GM21367 (cell line): ENCODE data around the gene TMEM164.

ENCODE experiments used
- ATAC-seq: cut with Tn5 transposase; IDR thresholded peaks from one replicate; pipeline ENCODE4 v1.9.1; 2021; ENCODE audit not compliant: unreplicated experiment

The TMEM164 gene

DNA sequence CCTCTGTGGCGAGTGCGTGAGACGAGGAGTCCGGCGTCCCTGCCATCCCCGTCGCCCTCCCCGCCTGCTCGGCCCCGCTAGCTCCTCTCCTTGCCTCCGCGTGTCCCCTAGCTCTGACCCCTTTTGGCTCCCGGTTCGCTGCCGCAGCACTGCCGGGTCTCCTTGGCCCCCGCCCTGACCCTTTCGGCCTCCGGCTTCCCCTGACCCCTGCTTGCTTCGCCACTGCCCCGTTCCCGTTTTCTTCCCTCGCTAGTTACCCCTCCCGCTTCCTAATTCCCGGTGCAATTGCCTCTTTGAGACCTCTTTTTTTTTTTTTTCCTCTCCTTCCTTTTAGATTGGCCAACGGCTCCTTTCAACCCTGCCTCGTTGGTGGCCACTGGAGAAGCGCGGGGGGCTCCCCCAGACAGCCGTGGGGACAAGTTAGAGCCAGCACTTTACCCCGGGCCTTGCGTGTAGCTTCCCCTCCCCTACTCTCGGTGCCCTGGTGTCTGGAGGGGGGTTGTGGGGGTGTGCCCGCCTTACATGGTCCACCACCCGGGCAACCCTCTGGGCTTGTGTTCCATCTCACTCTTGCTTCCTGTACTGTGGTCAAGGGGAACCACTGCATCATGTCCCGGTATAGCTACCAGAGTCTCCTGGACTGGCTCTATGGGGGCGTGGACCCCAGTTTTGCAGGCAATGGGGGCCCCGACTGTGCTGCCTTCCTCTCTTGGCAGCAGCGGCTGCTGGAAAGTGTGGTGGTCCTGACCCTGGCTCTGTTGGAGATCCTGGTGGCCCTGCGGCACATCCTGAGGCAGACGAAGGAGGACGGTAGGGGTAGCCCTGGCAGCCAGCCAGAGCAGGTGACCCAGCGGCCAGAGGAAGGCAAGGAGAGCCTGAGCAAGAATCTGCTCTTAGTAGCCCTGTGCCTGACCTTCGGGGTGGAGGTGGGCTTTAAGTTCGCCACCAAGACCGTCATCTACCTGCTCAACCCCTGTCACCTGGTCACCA is 548 bp downstream of the TMEM164 start:
- no peak for ATAC-seq

DNA sequence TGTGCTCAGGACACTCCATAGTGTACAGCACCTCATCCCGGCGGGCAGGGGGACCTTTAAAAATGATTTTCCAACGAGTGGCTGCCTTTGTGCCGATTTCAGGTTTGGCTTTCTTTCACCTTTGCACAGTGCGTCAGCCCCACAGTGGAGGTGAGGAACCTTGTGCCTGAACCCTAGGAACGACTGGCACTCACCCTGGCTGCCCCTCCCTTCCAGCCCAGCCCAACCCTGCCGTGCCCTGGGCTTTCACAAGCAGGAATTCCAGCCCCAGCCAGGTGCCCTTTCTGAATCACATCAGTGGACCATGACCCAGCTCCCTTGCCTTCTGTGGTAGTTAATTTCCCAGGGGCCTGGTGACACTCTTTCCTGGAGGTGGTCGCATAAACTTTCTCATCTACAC is 1.3 kb downstream of the TMEM164 start:
- ATAC-seq: no peak

DNA sequence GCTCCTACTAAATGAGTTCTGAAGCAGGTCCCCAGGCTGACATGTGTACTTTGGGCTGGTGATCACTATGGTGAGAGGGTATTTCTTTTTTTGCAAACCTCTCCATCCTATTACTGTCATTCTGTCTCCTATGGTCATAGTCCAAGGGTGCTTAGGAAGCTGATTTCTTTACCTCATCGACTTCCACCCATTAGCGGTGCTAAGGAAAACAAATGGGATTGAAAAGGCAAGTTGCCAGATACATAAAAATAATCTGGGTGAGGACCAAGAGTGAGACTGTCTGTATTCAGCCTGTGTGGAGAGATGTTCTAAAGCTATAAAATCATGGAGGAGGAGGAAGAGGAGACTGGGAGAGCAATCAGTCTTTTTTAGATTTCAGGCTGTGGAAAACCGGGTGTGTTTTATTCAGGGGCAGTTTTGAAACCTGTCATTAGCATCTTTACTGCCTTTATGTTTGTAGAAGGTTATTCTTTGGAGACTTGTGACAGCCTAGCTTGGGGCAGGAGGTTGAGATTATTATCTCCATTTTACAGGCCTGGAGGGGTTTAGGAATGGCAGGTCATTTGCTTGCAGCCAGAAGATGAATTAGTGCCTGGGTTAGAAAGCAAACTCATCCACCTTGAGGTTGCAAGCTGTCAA is 1.9 kb downstream of the TMEM164 start:
- ATAC-seq: no peak

DNA sequence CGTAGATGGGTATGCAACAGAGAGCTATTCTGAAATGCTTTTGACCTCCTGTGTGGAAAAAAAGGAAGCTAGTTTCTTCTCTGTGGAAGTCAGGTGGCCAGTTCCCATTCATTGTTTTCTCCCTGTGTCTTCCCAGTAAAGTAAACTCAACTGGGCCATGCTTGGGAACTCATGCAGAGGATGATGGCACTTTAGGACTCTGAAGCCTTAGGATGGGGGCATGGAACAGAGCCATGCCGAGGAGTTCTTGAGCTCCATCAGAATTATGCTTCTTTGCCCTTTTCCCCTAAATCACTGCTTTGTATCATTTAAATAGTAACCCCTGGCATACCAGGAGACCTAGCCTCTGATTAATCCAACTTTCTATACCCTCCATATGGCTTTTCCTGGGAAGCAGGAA is 3.2 kb downstream of the TMEM164 start:
- no peak for ATAC-seq

DNA sequence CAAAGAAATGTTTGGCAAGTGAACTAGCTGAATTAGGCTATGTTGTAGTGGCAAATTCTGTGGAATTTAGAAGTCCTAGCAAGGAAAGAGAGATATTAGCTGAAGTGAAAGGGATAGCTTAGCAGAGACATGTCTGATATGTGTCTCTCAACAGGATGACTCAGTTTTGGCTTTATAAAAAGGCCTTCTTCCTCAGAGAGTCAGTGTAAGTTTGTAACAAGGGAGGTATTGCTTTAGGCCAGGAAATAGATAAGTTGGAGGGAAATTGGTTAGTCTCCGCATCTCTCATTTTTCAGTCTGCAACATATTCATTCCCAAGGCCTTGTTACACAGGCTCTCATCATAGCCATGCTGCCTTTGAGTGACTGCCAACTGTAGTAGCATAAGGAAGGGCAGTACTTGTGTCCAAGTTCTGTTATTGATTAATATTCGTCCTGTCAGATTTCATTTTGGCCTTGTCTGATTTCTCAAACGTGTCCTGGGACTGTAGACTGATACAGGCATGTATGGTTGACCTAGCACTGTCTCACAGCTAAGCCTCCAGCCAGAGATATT is 4.0 kb downstream of the TMEM164 start:
- no peak for ATAC-seq

DNA sequence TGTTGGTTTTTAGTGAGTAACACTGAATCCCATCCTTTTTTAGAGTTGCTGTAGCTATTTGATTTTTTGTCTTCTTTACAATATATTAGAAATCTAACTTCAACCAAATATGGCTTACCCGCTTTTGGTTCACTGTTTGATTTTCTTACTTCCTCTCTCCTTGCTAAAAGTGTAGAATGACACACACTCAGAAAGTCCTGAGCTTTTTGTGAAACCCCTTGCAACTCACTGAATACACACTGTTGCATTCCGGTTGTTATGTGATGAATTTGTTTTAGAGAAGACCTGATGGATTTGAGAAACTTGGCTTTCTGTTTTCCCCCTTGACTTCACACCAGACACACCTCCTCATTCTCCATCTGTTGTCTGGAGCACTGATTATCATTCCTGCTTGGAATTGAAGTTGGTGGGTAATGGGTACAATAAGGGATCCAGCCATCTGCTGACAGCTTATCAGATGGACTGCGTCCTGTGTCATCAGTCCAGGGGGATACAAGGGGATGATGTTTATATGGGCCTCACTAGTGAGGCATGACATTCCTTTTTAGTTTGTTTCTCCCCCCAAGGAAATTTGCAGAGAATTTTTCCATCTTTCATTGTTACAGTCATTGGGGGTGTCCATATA is 5.2 kb downstream of the TMEM164 start:
- ATAC-seq: no peak

DNA sequence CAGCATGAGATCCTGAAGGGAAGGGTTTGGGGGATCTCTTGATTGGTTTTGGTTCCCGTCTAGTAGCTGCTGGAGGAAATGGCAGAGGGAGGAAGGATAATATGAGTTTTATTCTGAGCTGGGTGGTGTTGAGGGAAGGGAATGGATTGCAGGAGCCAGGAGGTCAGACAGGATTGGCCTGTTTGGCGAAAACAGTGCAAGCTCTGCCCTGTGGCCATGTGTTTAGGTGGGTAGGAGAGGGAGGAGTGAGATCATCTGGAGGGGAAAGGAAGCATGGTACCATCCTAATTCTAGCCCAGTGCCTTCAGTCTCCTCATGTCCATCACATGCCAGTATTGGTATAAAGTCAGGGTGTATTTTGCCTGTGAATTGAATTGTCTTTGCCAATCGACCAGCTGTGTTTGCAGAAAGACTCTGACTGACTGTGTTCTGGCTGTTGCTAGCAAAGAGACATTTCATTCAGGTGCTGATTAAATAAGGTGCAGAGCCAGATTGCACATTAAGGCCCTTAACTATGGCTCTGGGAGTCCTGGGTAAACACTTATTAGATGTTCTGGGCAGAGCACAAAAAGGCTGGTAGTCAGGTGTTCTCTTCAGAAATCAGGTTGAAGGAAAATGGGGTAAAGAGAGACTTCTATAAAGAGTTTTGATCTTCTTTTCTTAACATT is 10.0 kb downstream of the TMEM164 start:
- no peak for ATAC-seq

DNA sequence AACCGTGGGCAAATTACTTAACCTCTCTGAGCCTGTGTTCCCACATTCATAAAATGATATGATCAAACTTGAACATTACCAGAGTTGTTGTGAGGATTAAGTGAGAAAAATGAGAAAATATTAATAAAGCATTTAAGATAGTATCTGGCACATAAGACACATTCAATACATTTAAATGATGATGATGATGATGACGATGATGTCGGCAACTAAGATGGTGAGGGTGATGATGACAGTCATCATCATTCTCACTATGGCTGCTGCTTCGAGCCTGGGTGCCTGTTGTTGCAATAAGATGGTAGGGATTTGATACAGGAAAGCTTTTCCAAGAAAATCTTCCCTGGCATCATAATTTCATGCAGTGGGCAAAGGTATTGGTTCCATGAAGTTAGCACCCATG is 11.1 kb downstream of the TMEM164 start:
- no peak for ATAC-seq

DNA sequence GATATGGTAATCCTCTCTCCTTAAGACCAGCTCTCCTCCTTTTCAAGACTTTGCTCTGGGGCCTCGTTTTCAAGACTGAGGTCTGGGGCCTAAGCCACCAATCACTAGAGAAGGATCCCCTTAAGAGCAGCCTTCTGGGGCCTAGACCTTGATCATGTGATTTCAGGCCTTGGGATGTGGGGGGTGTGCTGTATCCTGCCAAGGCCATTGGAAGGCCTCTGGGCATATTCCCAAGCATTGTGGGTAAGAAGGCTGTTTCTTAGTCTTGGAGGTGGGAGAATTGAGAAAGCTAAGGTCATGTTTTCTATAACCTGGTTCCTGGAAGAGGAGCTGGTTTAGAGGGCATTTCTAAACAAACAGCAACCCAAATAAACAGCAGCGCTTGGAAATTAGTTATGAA is 12.1 kb downstream of the TMEM164 start:
- no peak for ATAC-seq

DNA sequence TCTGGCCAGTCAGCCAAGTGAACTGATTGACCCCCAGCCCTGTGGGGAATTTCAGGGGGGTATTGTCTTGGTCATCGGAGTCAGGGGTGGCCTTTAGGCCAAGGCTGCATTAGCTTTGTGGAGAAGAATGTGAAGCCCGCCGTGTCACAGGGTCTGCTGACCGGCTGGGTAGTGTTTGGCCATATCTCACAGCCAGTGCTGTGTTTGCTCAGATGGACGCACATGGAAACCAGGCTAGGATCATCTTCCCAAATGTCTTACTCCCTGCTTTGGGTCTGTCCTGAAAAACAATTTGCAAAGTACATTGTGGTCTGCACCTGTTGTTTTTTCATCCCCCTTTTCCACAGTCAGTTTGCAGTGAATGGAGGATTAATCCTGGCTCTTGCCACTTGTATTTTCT is 13.0 kb downstream of the TMEM164 start:
- ATAC-seq: no peak

DNA sequence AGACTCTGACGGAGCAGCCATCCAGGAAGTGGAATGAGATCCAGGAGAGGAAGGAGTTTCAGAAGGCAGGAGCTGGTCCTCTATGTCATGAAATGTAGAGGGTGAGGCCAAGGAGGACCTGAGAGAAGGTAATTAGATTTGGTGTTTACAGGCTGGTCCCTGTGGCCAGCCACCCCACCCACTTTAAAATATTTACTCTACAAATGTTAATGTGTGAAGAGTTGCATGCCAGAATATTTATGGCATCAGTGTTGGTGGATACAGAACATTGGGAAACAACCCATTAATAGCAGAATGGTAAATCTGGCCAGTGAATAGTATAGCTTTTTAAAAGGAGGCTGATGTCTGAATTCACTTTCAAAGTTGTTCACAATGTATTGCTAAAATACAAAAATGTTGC is 17.6 kb downstream of the TMEM164 start:
- ATAC-seq: no peak

DNA sequence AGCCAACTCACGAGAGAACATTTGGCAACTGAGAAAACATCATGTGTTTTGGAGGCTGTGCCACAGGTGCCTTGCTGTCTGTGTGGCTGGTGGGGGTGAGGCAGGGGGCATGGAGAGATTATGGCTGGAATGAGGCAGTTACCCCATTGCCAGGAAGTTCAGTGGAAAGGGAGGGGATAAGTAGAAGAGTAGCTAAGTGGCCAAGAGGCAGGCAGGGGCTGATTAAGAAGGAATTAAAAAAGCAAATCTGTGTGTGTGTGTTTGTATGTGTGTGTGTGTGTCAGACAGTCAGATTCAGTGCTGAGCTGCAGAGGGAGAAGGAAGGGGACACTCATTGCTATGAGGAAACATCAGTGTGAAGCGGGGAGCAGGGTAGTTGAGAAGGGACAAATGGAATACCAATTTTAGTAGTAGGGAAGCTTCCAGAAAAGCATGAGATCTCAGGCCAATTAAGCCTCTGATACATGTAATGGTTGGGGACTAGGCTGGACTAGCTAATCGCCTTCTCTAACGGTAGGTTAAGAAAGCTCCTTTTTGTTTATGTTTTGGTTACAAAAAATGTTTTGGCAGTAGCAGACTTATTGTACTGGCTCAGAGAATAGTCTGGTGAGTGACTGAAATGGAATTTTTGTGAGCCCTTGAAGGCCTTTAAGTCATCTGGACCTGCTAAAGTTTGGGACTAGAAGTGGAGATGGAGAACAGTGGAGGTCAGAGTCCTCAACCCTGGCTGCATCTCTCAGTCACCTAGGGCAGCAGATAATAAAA is 18.5 kb downstream of the TMEM164 start:
- ATAC-seq: no peak

DNA sequence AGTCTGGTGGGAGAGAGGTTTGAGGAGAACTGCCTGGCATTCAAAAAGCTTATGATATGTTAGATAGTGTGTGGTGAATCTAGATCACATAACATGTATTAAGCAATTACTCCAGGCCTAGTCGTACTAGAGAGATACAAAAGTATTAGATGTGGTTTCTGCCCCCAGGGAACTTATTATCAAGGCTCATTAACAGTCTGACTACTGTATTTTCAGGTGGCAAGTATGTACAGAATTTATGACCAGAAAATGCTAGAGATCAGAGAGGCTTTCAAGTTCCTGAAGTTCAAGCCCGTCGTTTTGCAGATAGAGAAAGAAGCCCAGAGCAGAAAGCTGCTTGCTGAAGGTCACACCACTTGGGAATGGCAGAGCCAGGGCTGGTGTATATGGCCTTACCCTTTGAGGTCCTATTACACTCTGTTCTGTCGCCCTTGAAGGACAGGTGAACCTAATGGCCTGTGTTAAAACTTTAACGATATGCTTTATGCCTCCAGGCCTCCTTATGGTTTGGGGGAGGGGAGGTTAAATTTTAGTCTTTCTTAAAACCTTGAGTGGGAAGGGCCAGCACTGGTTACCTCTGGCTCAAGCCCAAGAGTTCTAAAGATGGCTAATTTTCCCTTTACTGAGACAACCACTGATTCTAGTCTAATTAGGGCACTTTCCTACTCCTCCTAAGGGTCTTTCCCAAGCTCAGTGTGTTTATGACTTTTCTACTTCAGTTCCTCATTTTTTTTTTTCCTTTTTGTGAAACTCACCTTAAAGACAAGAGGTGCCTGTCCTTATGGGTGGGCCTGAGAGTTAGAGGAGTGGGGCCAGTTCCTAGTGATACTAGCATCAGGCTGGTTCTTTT is 19.9 kb downstream of the TMEM164 start:
- no peak for ATAC-seq

DNA sequence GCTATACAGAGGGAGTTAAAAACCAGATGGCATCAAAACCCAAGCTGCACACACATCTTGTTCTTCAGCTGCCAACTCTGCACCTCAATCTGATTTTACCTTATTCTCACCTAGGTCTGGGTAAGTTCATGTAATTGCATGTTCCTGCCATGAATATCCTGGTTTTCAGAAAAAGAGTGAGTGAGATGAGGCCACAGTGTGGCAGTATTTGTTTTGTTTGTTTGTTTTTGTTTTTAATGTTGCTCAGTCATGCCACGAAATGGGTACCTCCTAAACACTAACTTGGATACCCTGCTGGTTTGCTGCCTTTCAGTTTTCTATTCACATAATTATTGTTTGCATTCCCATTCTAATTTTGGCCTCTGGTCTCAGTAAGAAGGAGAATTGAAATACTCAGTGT is 22.5 kb downstream of the TMEM164 start:
- ATAC-seq: no peak

DNA sequence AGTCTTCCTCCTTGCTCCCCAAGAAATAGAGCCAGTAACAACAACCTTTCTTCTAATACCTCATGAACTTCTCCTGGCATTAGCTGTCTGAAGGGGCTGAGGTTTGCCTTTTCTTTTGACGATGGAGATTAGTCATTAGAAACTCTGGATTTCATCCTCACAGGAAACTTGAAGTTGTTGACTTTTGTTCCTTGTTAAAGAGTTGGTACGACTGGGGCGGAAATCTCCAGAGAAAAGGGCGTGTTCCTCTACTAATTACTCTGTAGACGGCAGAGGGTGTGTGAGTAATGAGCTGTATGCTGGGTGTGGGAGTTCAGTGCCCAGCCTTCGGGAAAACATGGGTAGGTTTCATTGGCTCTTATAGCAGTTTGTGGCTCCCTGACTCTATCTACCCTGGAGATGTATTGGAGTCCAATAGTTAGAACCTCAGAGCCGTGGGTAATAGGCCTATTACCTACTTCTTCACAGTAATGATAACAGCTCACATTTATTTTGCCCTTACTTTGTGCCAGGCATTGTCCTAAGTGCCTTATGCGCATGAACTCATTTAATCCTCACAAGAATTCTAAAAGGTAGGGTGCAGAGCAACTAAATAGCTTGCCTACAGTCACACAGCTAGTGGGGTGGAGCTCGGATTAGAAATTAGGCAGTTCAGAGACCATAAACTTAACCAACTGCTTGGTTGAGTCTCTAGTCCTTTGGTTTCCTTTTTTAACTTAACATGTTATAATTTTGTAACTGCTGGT is 23.4 kb downstream of the TMEM164 start:
- no peak for ATAC-seq

DNA sequence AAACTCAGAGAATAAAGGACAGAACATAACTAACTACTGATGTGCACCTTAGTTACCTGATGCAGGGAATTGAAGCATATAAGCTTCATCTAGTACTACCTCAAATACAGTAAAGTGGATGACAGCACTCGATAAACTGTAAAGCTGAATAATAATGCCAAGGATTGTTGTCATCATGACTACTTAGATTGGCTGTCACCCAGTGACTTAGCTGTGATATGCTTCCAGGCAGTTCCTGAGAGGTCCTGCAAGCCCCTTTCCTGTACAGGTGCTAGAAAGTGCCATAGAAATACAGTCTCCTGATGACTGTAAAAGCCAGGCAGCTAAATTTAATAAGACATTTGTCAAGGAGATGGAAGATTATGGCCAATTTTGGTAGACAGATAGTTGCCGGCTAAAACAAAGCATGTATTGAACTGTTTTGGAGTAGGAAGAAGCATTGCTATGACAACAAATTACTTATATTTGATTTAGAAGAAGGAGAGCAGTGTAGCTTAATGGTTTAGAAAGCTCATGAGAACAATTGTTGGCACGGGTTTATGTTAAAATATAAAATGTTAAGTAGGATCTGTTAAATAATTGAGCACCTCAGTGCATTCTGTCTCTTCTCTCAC is 29.7 kb downstream of the TMEM164 start:
- no peak for ATAC-seq

DNA sequence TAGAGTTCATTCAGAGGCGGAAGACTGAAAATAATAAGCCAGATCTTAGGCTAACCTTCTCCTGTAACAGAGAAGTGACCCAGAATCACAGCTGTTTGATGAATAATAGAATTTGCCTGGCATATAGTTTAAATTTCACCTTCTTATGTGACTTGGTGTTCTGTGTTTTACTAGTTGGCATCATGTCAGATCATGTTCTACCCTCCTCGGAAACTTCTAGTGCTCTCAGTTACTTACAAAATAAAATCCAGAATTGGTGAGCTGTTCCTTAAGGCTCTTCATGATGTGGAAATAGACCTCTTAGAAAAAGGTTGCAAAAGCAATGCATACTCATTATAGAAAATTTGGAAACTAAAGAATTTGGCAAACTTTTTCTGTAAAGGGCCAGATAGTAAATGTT is 31.1 kb downstream of the TMEM164 start:
- ATAC-seq: no peak
